GM18951 (cell line): ENCODE results near the gene IZUMO4.

Experiments
- POLR2A ChIP-seq: IDR thresholded peaks from 4 replicates; pipeline ENCODE4 v1.6.1; 2011; ENCODE audit warnings: mild to moderate bottlenecking; ENCODE audit not compliant: insufficient read length, insufficient read depth; ENCODE audit errors: extremely low read depth
- in situ Hi-C: fragments of 300-500 bp; cut with MboI; formaldehyde crosslinking; loops from one replicate; pipeline ENCODE4 v1.12.0; 2022; ENCODE audit warnings: low sequenced_read_pairs, mixed read lengths, inconsistent platforms; ENCODE audit not compliant: unreplicated experiment

Gene IZUMO4

DNA sequence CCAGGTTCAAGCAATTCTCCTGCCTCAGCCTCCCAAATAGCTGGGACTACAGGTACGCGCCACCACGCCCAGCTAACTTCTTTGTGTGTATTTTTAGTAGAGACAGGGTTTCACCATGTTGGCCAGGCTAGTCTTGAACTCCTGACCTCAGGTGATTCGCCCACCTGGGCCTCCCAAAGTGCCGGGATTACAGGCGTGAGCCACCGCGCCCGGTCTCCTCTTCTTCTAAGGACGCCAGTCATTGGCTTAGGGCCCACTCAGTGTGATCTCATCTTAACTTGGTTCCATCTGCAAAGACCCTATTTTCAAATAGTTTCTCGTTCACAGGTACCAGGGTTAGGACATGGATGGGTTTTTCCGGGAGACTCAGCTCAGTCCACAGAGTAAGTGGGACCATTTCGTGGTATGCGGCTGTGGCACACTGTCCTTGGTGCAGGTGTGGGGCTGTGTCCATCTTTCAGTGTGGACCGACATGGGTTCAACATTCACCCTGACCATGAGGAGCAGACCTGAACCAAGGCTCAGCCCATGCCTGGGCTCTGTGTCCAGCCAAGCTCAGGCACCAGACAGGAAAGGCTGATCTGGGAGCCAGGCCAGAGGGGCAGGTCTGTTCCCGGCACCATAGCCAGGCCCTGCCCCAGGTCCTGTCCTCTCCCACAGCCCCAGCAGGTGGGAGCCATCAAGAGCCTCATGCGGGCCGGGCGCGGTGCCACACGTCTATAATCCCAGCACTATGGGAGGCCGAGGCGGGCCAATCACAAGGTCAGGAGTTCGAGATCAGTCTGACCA, 42.9 kb upstream of the IZUMO4 start:
- in situ Hi-C loops: no loop called here

DNA sequence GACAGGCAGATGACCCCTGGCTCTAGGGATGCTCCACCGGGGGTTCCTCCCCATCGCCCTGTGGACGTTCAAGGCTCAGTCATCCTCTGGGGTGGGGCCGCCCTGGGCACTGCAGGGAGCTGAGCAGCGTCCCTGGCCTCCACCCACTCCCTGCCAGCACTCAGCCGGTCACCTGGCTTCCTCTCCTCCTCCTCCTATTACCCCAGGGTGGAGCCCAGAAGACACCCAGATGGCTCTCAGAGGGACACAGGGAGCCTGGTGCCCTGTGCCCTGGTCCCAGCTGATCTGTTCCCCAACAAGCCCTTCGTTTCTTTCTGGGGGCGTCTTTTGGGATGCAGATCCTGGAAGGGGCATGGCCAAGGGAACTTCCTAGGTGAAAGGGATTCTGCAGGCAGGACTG, 42.0 kb upstream of the IZUMO4 start:
- in situ Hi-C loops: no loop called here
- no peak for TF ChIP-seq POLR2A

More for the DNA sequence above, 42.9 kb upstream of the IZUMO4 start:
- no peak for TF ChIP-seq POLR2A

DNA sequence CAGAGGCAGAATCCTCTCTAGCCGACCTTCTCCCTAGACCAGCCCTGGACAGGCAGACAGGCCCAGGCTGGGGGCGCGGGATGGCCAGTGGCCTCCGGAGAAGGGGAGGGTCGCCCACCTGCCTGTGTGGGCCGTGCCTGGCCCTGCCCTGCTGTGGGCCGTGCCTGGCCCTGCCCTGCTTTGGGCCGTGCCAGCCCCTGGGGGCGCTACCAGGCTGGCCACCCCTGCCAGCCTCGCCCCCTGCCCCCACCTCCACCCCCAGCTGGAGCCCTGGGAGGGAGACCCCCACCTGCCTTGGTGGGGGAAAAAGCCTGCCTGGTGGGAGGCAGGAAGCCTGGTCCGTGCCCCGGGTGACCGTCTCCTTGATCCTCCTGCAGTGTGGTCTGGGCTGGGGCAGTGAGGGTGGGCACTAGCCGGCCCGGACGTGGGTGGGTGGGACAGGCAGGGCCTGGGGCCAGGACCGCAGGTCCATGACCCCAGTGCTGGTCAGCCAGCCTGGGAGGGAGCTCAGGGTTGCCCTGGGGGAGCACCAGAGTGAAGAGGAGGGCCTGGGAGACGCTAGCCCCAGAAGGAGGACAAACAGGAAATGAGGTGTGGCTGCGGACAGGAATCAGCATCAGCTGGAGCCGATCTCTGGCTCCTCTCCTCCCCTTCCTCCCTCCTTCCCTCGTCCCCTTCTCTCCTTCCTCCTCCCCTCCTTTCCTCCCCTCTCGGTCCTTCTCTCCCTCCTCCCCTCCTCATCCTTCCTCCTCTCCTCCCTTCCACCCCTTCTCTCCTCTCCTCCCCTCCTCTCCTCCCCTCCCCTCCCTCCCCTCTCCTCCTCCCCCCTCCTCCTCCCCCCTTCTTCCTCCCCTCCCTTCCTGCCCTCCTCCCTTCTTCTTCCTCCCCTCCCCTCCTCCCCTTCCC, 40.5 kb upstream of the IZUMO4 start:
- in situ Hi-C loops: no loop called here
- TF ChIP-seq POLR2A: peak; percentile 33

DNA sequence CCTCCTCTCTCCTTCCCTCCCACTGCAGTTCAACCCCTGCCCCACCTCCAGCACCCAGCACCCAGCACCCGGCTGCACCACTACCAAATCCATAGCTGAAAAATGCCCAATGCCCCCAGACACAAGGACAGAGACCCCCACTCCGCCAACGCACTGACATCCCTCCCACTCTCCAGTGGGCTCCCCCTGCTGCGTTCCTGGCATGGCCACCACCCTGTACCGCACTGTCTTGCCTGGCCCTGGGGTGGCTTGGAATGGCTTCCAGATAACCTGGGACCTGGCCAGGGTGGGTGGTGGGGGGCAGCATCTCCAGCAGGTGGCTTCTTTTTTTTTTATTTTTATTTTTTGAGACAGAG, 39.9 kb upstream of the IZUMO4 start:
- TF ChIP-seq POLR2A: no peak
- in situ Hi-C loops: no loop called here

DNA sequence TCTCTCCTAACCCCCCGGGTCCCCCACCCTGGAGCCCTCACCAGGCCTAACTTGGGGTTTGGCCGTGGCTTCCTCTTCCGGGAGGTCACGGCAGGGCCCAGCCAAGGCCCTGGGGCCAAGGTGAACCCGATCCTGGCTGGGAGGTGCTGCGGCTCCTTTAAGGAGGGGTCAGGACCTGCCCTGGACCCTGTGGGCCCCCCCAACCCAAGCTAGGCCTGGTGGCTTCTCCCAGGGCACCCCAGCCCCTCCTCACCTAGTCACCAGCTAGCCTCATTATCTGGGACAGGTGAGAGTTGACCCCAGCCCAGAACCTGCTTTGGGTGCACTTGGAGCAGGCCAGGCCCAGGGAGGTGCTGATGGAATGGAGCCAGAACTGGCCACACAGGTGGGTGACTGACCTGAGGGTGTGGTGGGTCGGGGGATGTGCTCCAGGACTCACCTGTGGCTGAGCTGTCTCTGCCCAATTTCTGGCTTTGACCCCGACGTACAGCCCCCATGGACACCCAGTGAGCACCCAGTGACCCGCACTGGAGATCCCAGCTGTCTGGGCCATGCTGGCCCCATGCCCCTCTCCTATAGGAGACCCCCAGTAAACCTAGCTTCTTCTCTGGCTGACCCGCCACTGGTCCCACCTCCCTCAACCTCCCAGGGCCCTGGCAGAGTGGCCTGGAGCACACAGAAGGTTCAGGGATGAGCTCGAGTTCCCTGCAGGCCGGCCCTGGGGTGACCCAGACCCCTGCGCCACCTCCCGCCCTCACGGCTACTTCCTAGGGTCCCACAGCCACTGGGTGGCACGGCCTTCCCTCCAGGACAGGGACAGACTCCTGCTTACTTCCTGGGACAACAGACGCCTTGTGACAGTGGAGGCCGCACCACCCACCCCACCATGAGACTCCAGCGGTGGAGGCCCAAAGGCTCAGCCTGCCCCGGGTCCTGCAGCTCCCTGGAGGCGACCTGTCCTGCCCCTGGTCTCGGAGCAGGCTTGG, 38.9 kb upstream of the IZUMO4 start:
- no peak for TF ChIP-seq POLR2A
- in situ Hi-C loops: no loop called here

DNA sequence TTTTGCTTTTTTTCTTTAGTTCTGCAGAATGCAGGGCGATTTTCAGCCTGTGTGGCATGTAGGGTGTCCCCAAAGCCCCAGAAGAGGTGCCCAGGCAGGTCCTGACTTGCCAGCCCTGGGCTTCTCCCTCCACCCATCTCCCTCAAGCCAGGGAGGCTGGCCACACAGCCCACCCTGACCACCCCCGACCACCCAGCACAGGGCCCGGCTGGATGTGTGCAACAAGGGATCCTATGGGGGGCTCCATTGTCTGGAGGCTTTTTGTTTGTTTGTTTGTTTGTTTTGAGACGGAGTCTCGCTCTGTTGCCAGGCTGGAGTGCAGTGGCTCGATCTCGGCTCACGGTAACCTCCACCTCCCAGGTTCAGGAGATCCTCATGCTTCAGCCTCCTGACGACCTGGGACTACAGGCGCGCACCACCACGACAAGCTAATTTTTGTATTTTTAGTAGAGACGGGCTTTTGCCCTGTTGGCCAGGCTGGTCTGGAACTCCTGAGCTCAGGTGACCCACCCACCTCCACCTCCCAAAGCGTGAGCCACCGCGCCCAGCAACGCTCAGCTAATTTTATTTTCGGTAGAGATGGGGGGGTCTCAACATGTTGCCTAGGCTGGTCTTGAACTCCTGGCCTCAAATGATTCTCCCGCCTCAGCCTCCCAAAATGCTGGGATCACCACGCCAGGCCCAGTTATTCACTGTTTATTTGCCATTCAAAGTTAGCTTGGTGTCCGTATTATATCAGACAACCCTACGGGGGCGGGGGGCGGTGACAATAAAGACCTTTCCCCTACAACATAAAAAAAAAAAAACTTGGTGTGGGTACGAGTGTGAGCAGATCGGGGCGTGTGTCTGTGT, 37.9 kb upstream of the IZUMO4 start:
- in situ Hi-C loops: no loop called here
- no peak for TF ChIP-seq POLR2A

DNA sequence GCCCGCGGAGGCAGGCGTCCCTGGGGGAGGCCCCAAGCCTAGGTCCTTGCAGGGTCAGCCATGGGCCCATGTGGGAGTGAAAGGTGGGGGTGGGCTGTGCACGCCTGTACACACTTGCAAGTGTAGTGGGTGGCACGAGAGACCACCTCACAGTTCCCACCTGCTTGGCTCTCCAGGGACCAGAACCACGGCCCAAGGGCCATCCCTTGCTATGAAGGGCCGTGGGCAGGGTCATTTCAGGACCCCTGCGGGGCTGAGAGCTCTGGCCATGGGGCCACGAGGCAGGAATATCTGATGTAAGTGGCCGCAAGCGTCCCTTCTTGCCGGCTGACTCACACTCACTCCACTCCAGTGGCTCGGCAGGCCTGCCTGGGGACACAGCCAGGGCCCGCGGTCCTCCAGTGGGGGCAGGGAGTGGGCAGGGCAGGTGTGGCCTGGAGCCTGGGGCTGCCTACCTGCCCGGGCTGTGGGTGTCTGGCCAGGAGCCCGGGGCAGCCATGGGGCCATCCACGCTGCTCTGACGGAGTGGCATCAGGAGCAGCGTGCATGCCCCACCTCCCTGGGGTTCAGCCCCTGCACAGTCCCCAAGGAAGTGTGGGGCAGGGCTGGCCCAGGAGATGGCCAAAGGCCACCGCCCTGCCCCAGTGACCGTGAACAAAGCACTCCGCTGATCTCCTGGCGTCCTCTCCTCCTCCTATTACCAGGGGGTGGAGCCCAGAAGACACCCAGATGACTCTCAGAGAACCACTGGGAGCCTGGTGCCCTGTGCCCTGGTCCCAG, 37.1 kb upstream of the IZUMO4 start:
- in situ Hi-C loops: no loop called here
- TF ChIP-seq POLR2A: no peak

DNA sequence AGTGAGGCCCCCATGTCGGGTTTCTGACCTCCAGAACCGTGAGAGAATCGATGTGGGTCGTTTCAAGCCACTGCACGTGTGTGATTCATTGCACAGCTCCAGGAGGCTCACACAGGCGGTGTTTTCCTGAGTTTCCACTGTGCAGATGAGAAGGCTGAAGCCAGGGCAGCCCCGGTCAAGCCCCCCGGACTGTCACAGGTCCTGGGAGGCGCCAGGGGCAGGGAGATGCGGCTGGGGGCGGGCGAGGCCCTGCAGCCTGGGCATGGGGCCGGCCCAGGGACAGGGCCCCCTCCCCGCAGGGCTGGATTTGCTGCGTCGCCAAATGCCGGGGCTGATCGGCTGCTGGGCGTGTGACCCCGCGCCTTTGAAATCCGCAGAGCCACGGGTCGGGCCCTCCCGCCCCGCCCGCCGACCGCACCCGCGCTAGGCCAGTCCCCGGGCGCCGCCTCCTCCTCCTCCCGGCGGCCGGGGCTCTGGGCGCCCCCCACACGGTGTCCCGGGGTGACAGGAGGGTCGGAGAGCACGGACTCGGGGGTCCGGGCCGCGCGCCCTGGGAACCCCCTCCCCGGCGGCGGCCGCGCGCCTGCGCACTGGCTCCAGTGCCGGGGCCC, 35.7 kb upstream of the IZUMO4 start:
- in situ Hi-C loops: no loop called here
- peak; percentile 60 for TF ChIP-seq POLR2A

DNA sequence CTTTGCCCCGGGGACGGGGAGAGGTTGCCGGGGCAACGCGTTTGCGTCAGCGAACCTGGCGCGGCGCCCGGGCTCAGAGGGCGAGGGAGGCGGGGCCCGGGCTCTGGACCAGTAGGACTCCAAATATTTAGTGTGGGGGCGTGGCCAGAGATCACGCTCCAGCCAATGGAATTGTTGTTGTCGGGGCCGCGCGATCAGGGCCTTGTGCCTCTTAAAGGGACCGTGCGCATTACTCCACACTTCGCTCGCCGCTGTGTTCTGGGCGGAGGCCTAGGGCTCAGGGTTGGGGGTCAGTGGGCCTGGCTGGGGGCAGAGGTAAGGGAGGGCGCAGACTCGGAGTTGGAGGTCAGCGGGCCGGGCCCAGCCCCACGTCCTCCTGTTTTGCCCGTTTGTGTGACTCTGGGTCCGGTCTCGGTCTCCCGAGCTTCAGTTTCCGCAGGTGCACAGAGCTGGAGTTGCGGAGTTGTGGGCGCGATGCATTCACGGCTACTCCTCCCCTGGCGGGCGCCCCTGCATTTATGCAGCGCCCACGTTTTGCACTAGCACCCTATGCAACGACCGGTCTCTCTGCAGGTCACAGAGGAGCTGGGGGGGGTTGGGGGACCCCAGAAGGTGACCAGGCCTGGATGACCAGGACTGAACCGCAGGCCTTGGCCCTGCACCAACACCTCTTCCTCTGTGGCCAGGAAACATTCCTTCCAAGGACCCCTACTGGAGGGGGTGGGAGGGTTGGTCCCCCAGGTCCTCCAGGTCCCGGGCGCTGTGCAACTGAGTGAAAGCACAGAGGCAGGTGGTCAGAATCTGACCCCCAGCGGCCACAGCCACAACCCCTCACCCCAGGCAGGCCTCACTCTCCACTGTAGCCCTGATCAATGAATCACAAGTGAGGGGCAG, 35.0 kb upstream of the IZUMO4 start:
- in situ Hi-C loops: no loop called here
- TF ChIP-seq POLR2A: peak; percentile 71

DNA sequence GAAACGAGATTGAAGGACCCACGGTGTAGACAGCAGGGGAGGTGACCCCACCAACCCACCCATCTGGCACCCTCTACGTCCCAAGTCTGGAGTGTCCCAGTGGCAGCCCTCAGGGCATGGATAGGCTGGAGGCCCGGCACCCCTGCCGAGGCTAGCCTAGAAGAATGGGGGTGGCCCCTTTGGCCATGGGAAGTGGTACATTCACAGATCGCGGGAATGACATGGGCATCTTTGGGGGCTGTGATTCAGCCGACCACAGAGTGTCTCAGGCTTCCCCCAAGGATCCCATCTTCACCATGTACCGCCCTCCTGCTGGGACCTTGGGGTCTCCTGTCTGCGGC, 34.4 kb upstream of the IZUMO4 start:
- in situ Hi-C loops: no loop called here
- TF ChIP-seq POLR2A: no peak
